ENCODE measurements around the gene ARFGAP1. TPM values are rescaled to one million over a fixed set of nuclear protein-coding genes. Genes with fewer than 3 reads are reported as not detected.

The ARFGAP1 gene
- total RNA-seq, 5 donors from 2014 or later (not counting 1 experiment from before 2014, with no cell fraction given): 109 to 129 (median 122) TPM

DNA sequence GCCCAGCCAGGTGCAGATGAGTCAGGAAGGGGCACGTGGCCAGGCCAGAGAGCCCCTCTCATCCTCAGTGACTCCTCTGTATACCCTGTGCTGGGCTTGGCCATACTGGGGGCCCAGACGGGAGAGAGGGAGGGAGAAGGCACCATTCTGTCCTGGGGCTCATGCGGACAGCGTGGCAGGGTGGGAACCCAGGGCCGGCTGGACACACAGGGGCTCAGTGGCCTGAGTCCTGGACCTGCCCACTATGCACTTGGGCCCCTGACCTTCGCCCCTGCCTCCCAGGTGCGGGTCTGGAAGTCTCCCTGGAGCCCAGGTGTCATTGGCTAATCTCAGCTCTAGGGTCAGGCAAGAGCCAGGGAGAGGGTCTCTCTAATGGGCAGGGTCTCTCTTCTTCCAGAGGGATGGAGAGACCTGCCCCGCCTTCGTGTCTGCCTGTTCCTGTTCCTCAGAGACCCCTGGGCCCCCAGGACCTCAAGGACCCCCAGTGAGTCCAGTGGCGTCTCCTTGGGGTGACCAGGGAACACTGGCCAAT lies 48.1 kb downstream of the ARFGAP1 start:
- Histone ChIP-seq H3K27ac (ENCODE audit: low read length) (no peak overlapping the region), H3K27me3 (replicated peaks in 1 of 2; ENCODE audit: control insufficient read depth in 2 of 2, extremely low read depth in 1 of 2, insufficient read depth in 2 of 2, low read length in 1 of 2) (peaks cover 0 to 53% of the 10 kb centered on the region in 2 experiments), H3K36me3 (ENCODE audit: control insufficient read depth in 2 of 2, extremely low read depth in 1 of 2, insufficient read depth in 1 of 2, low read length in 1 of 2) (no peaks in the 10 kb centered on the region), H3K4me3 (ENCODE audit: control insufficient read depth in 1 of 2, extremely low read depth in 1 of 2, low read length in 1 of 2) (no peak overlapping the region), H3K9me3 (no peaks in the 10 kb centered on the region), H3K4me1 (ENCODE audit: control insufficient read depth in 1 of 2, extremely low read depth in 1 of 2, insufficient read depth in 2 of 2, low read length in 2 of 2) (peaks cover 0 to 6% of the 10 kb centered on the region in 2 experiments)
- CTCF ChIA-PET: no interaction called here
- peak in 3 of 35 experiments; percentile 0 to 2 (median 1) for DNase-seq
- POLR2A ChIA-PET: no interaction called here
- no peak for ATAC-seq (replicated peaks in 1 of 4)
- peaks cover 4 to 14% of the 10 kb centered on the region in 2 donors for H3K27me3 Mint-ChIP-seq
- H3K4me3 Mint-ChIP-seq: no peak overlapping the region
- H3K36me3 Mint-ChIP-seq: no peaks in the 10 kb centered on the region
- 60% methylated on average over 10 of the region's 10 CpGs for WGBS (ENCODE audit: insufficient coverage)
- H3K9me3 Mint-ChIP-seq: no peaks in the 10 kb centered on the region
- H3K4me1 Mint-ChIP-seq: no peaks in the 10 kb centered on the region
- H3K27ac Mint-ChIP-seq: no peak overlapping the region

DNA sequence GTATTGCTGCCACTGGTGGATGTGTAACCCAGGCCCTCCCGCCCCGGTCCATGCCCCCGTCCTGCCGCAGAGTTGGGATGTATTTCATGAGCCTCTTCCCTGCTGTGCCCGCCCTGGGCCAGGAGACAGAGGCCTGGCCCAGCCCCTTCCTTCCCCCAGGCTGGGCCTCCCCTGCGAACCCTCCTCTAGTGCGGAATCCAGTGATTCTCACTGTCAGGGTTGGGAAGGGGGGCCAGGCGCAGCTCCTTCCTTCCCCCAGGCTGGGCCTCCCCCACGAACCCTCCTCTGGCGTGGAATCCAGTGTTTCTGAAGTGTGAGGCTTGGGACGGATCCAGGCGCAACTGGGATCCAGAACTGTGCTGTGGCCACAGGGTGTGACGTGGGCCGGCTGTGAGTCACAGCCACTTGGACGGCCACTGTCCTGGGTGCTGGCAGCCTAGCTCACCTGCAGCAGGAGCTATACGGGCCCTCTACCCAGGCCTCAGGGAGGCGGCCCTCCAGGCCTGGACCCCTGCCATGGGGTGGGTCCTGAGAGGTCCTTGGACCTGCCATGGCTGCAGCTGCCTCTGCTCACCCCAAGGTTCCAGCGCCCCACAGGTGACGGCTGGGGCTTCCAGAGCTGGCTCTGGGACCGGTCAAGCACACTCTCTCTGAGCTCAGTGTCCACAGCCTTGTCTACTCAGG lies 48.7 kb downstream of the ARFGAP1 start:
- H3K4me3 ChIP-seq (ENCODE audit: control insufficient read depth in 1 of 2, extremely low read depth in 1 of 2, low read length in 1 of 2): no peak overlapping the region

DNA sequence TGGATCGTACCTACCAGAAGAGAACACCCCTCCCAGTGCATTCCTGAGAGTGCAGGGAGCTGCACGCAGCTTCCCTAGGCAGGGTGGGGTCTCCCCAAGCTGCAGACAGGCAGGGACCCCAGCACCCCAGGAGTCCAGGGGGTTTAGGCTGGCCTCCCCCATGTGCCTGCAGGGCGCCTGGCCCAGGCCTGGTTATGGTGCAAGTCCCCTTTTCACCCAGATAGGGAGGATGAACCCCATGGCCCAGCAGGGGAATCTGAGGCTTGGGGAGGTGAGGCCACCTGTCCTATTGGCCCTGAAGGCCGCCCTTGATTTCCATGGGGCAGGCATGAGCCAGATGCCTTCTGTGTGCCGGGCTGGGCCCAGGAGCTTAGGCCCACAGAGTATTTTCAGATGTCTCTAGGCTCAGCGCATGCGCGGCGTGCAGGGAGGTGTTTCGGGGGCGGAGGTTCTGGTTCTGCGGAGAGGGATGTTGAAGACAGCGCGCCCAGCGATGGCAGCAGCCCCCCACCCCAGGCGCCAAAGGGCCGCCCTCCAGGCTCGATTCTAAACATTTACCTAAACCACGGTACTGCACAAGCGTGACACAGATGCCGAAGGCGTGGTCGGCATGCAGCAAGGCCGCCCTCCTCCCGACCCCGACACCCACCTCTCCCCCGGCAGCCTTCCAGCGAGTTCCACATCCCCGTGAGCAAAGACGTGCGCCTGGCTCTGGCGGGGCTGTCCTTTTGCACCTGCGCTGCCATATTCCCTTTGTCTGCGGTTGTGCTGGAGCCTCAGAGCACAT lies 49.7 kb downstream of the ARFGAP1 start:
- Mint-ChIP-seq H3K36me3 (no peaks in the 10 kb centered on the region), H3K4me3 (no peak overlapping the region), H3K4me1 (peaks cover 0 to 5% (median 2%) of the 10 kb centered on the region in 3 donors), H3K9me3 (no peaks in the 10 kb centered on the region), H3K27me3 (peaks cover 4 to 8% of the 10 kb centered on the region in 2 donors), H3K27ac (no peak overlapping the region)
- Histone ChIP-seq H3K27ac (ENCODE audit: low read length) (no peak overlapping the region), H3K4me1 (ENCODE audit: control insufficient read depth in 1 of 2, extremely low read depth in 1 of 2, insufficient read depth in 2 of 2, low read length in 2 of 2) (peaks cover 0 to 20% of the 10 kb centered on the region in 2 experiments), H3K27me3 (replicated peaks in 1 of 2; ENCODE audit: control insufficient read depth in 2 of 2, extremely low read depth in 1 of 2, insufficient read depth in 2 of 2, low read length in 1 of 2) (peaks cover 0 to 52% of the 10 kb centered on the region in 2 experiments), H3K4me3 (ENCODE audit: control insufficient read depth in 1 of 2, extremely low read depth in 1 of 2, low read length in 1 of 2) (no peak overlapping the region), H3K9me3 (no peaks in the 10 kb centered on the region), H3K36me3 (ENCODE audit: control insufficient read depth in 2 of 2, extremely low read depth in 1 of 2, insufficient read depth in 1 of 2, low read length in 1 of 2) (no peaks in the 10 kb centered on the region)
- CTCF ChIA-PET: no interaction called here
- WGBS (ENCODE audit: insufficient coverage): 76% methylated on average over 30 of the region's 34 CpGs
- DNase-seq: peak in 2 of 35 experiments; percentile 2 to 3
- POLR2A ChIA-PET: no interaction called here
- no peak for ATAC-seq (replicated peaks in 1 of 4)

More for the DNA sequence above, 48.7 kb downstream of the ARFGAP1 start:
- Histone ChIP-seq H3K36me3 (ENCODE audit: control insufficient read depth in 2 of 2, extremely low read depth in 1 of 2, insufficient read depth in 1 of 2, low read length in 1 of 2) (no peaks in the 10 kb centered on the region), H3K9me3 (no peaks in the 10 kb centered on the region), H3K27ac (ENCODE audit: low read length) (no peak overlapping the region), H3K27me3 (replicated peaks in 1 of 2; ENCODE audit: control insufficient read depth in 2 of 2, extremely low read depth in 1 of 2, insufficient read depth in 2 of 2, low read length in 1 of 2) (peaks cover 0 to 54% of the 10 kb centered on the region in 2 experiments), H3K4me1 (ENCODE audit: control insufficient read depth in 1 of 2, extremely low read depth in 1 of 2, insufficient read depth in 2 of 2, low read length in 2 of 2) (peaks cover 0 to 13% of the 10 kb centered on the region in 2 experiments)
- Mint-ChIP-seq H3K27ac (no peak overlapping the region), H3K36me3 (no peaks in the 10 kb centered on the region), H3K4me3 (no peak overlapping the region), H3K4me1 (peaks cover 0 to 1% (median 0%) of the 10 kb centered on the region in 3 donors), H3K9me3 (no peaks in the 10 kb centered on the region), H3K27me3 (peaks cover 4 to 11% of the 10 kb centered on the region in 2 donors)
- ATAC-seq (replicated peaks in 1 of 4) (no peak), DNase-seq (peak in 1 of 35 experiments; percentile 2)
- POLR2A ChIA-PET: no interaction called here
- CTCF ChIA-PET: no interaction called here
- WGBS (ENCODE audit: insufficient coverage): 75% methylated on average over 15 of the region's 20 CpGs

DNA sequence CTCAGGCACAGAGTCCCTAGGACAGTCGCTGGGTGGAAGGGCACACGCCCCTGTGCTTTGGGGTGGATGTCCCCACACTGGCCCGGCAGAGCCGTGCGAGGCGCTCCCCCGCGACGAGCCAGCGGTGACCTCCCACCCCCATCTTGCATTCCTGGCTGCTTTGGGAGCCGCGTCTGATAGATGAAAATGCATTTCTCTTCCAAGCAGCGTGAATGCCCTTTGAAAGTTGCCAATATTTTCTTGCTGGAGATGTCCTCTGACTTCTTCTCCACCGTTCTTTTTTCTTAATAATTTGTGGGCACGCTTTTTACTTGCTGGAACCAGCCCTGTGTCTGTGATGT lies 50.3 kb downstream of the ARFGAP1 start:
- Mint-ChIP-seq H3K4me3 (no peak overlapping the region), H3K36me3 (no peaks in the 10 kb centered on the region), H3K4me1 (peaks cover 0 to 5% (median 2%) of the 10 kb centered on the region in 3 donors), H3K27ac (no peak overlapping the region), H3K27me3 (peaks cover 4 to 6% of the 10 kb centered on the region in 2 donors), H3K9me3 (no peaks in the 10 kb centered on the region)
- Histone ChIP-seq H3K36me3 (ENCODE audit: control insufficient read depth in 2 of 2, extremely low read depth in 1 of 2, insufficient read depth in 1 of 2, low read length in 1 of 2) (no peaks in the 10 kb centered on the region), H3K9me3 (no peaks in the 10 kb centered on the region), H3K4me3 (ENCODE audit: control insufficient read depth in 1 of 2, extremely low read depth in 1 of 2, low read length in 1 of 2) (no peak overlapping the region), H3K27me3 (replicated peaks in 1 of 2; ENCODE audit: control insufficient read depth in 2 of 2, extremely low read depth in 1 of 2, insufficient read depth in 2 of 2, low read length in 1 of 2) (peaks cover 0 to 51% of the 10 kb centered on the region in 2 experiments), H3K27ac (ENCODE audit: low read length) (no peak overlapping the region), H3K4me1 (ENCODE audit: control insufficient read depth in 1 of 2, extremely low read depth in 1 of 2, insufficient read depth in 2 of 2, low read length in 2 of 2) (peaks cover 0 to 20% of the 10 kb centered on the region in 2 experiments)
- WGBS (ENCODE audit: insufficient coverage): 63% methylated on average over 6 of the region's 15 CpGs
- POLR2A ChIA-PET: no interaction called here
- no peak for ATAC-seq (replicated peaks in 1 of 4)
- no peak for DNase-seq
- CTCF ChIA-PET: no interaction called here

DNA sequence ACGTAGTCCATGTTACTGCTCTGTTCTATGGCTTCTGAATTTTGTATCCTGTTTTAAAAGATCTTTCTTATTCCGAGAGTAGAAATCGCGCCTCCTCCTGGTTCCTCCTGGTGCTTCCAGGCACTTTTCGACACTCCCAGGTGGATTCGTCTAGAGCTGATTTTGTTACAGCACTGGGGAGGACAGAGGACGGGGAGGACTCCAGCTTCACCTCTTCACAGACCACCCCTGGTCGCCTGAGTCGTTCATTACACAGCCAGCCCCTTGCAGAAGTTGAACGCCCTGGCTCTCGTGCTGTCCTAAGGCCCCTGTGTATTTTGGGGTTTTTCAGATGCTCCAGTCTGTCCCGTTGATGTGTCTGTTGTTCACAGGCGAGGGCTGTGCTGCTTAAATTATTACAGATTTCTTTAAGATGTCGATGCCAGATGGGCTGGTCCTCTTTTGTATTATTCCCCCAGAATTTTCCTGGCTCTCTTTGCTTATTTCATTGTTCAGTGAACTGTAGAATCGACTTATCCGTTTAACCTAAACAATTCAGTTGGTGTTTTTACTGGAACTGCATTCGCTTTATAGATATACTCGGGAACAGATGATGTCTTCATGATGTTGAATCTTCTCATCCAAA lies 50.9 kb downstream of the ARFGAP1 start:
- peaks cover 0 to 20% of the 10 kb centered on the region in 2 experiments for H3K4me1 ChIP-seq (ENCODE audit: control insufficient read depth in 1 of 2, extremely low read depth in 1 of 2, insufficient read depth in 2 of 2, low read length in 2 of 2)
- H3K9me3 ChIP-seq: no peaks in the 10 kb centered on the region
- CTCF ChIA-PET: no interaction called here
- peaks cover 4 to 6% of the 10 kb centered on the region in 2 donors for H3K27me3 Mint-ChIP-seq
- POLR2A ChIA-PET: no interaction called here
- H3K27ac Mint-ChIP-seq: no peak overlapping the region
- peaks cover 0 to 5% (median 2%) of the 10 kb centered on the region in 3 donors for H3K4me1 Mint-ChIP-seq
- no peak overlapping the region for H3K4me3 ChIP-seq (ENCODE audit: control insufficient read depth in 1 of 2, extremely low read depth in 1 of 2, low read length in 1 of 2)
- DNase-seq: no peak
- WGBS (ENCODE audit: insufficient coverage): 68% methylated on average over 4 of the region's 18 CpGs
- no peak overlapping the region for H3K4me3 Mint-ChIP-seq
- H3K27ac ChIP-seq (ENCODE audit: low read length): no peak overlapping the region
- ATAC-seq (replicated peaks in 1 of 4): no peak
- peaks cover 0 to 45% of the 10 kb centered on the region in 2 experiments for H3K27me3 ChIP-seq (replicated peaks in 1 of 2; ENCODE audit: control insufficient read depth in 2 of 2, extremely low read depth in 1 of 2, insufficient read depth in 2 of 2, low read length in 1 of 2)
- H3K36me3 ChIP-seq (ENCODE audit: control insufficient read depth in 2 of 2, extremely low read depth in 1 of 2, insufficient read depth in 1 of 2, low read length in 1 of 2): no peaks in the 10 kb centered on the region
- no peaks in the 10 kb centered on the region for H3K36me3 Mint-ChIP-seq
- no peaks in the 10 kb centered on the region for H3K9me3 Mint-ChIP-seq

DNA sequence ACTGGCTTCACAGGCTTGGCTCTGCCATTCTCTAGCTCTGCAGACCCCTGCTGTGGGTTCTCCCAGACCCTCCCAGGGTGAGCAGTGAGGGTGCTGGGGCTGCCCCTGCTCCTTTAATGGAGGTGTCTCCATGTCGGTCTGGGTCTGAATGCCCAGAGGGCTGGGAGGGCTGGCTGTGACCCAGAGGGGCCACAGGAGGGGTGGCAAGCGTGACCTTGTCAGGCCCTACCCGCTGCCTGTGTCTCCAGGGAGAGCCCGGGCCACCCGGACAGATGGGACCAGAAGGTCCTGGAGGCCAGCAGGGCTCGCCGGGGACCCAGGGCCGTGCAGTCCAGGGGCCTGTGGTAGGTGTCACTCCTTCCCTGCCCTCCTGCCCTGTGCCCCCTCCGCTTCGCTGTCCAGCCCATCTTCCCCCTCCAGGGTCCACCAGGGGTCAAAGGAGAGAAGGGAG lies 52.4 kb downstream of the ARFGAP1 start:
- Mint-ChIP-seq H3K27me3 (peaks cover 4 to 6% of the 10 kb centered on the region in 2 donors), H3K4me3 (no peak overlapping the region), H3K4me1 (peaks cover 0 to 5% (median 2%) of the 10 kb centered on the region in 3 donors), H3K27ac (no peak overlapping the region), H3K36me3 (no peaks in the 10 kb centered on the region), H3K9me3 (no peaks in the 10 kb centered on the region)
- Histone ChIP-seq H3K27me3 (replicated peaks in 1 of 2; ENCODE audit: control insufficient read depth in 2 of 2, extremely low read depth in 1 of 2, insufficient read depth in 2 of 2, low read length in 1 of 2) (peaks cover 0 to 35% of the 10 kb centered on the region in 2 experiments), H3K27ac (ENCODE audit: low read length) (no peak overlapping the region), H3K4me1 (ENCODE audit: control insufficient read depth in 1 of 2, extremely low read depth in 1 of 2, insufficient read depth in 2 of 2, low read length in 2 of 2) (peaks cover 0 to 20% of the 10 kb centered on the region in 2 experiments), H3K9me3 (no peaks in the 10 kb centered on the region), H3K36me3 (ENCODE audit: control insufficient read depth in 2 of 2, extremely low read depth in 1 of 2, insufficient read depth in 1 of 2, low read length in 1 of 2) (no peaks in the 10 kb centered on the region), H3K4me3 (ENCODE audit: control insufficient read depth in 1 of 2, extremely low read depth in 1 of 2, low read length in 1 of 2) (no peak overlapping the region)
- 89% methylated on average over 7 of the region's 10 CpGs for whole genome bisulfite sequencing (ENCODE audit: insufficient coverage)
- ChIA-PET CTCF (no interaction called here), POLR2A (no interaction called here)
- DNase-seq (no peak), ATAC-seq (replicated peaks in 1 of 4) (no peak)

Measured in T-cell (primary cell).